Natural killer cell treated with Interleukin-12 subunit alpha and Interleukin-12 subunit beta and Interleukin-15 and Interleukin-18, amount 100 ng/mL, for 72 hours (primary cell): Measurements from ENCODE around the gene FNIP1. TPM values are rescaled to one million over a fixed set of nuclear protein-coding genes. Genes with fewer than 3 reads are reported as not detected.
"Not testable (repeated sequence)": the region's sequence is repeated elsewhere in the genome, so short reads cannot be mapped to it uniquely, and the experiment has no call there.

Source experiments
- ATAC-seq, 2 donors: fragments of 150-1000 bp; cut with Tn5 transposase in 1 of 2; sonication (Bioruptor Pico), chemical (Tn5 transposase) in 1 of 2; 2 replicates each; pipeline ENCODE4 v1.10.0; 2021
- DNase-seq: peaks from one replicate; pipeline ENCODE4 v3.0.0; 2022; ENCODE audit warnings: low spot score
- H3K27ac Mint-ChIP-seq, 2 donors: 1 replicate in 1 of 2; 2 replicates in 1 of 2; pipeline ENCODE4 v1.8.0; 2022; ENCODE audit warnings: mixed read lengths in 2 of 2, mild to moderate bottlenecking in 1 of 2, moderate library complexity in 1 of 2
- H3K27me3 Mint-ChIP-seq, 2 donors: 1 replicate in 1 of 2; 2 replicates in 1 of 2; pipeline ENCODE4 v1.8.0; 2022; ENCODE audit warnings: mixed read lengths in 2 of 2
- H3K36me3 Mint-ChIP-seq: one replicate; pipeline ENCODE4 v1.8.0; 2022; ENCODE audit warnings: mixed read lengths
- H3K4me1 Mint-ChIP-seq, 2 donors: 1 replicate in 1 of 2; 2 replicates in 1 of 2; pipeline ENCODE4 v1.8.0; 2022; ENCODE audit warnings: low read depth in 2 of 2, mixed read lengths in 2 of 2, mild to moderate bottlenecking in 1 of 2
- H3K4me3 Mint-ChIP-seq: one replicate; pipeline ENCODE4 v1.8.0; 2022; ENCODE audit warnings: mixed read lengths
- H3K9me3 Mint-ChIP-seq: 2 replicates; pipeline ENCODE4 v1.8.0; 2022; ENCODE audit warnings: mixed read lengths
- total RNA-seq, 2 donors: library from RNA; stranded (reverse); gene quantifications; one replicate each; pipeline ENCODE4 v1.2.3, GENCODE V29; 2022

The FNIP1 gene
- total RNA-seq, 2 donors from 2014 or later, result 27.5 to 27.7 TPM

- H3K36me3 Mint-ChIP-seq, result no peaks in the 10 kb centered on the region
- ATAC-seq (peak; percentile 11 to 38), DNase-seq (peak; percentile 62)
- no peaks in the 10 kb centered on the region for H3K9me3 Mint-ChIP-seq
- H3K4me1 Mint-ChIP-seq, result peaks cover 21 to 25% of the 10 kb centered on the region in 2 donors
- peak overlapping the region; percentile 97 for H3K4me3 Mint-ChIP-seq
- H3K27ac Mint-ChIP-seq, result peak overlapping the region; percentile 86 to 94
- H3K27me3 Mint-ChIP-seq, result no peaks in the 10 kb centered on the region
These were observed 681 bp downstream of the FNIP1 start for GRCh38 chr5:131795879-131796792.

GRCh38 chr5:131795228-131795627, 1.6 kb downstream of the FNIP1 start:
- Mint-ChIP-seq H3K4me1 (peaks cover 29 to 32% of the 10 kb centered on the region in 2 donors), H3K27ac (peak overlapping the region; percentile 86 to 94), H3K36me3 (no peaks in the 10 kb centered on the region), H3K9me3 (no peaks in the 10 kb centered on the region), H3K4me3 (peak overlapping the region; percentile 97), H3K27me3 (no peaks in the 10 kb centered on the region)
- ATAC-seq (no peak), DNase-seq (no peak)

- no peak for ATAC-seq
- Mint-ChIP-seq H3K4me1 (peaks cover 33 to 35% of the 10 kb centered on the region in 2 donors), H3K9me3 (no peaks in the 10 kb centered on the region), H3K36me3 (no peaks in the 10 kb centered on the region), H3K27ac (peak overlapping the region in 1 of 2 donors; percentile 4), H3K4me3 (peak overlapping the region; percentile 97), H3K27me3 (no peaks in the 10 kb centered on the region)
- DNase-seq, result no peak
These were observed 2.2 kb downstream of the FNIP1 start for GRCh38 chr5:131794586-131794985.

- Mint-ChIP-seq H3K9me3 (no peaks in the 10 kb centered on the region), H3K27ac (no peak overlapping the region), H3K27me3 (no peaks in the 10 kb centered on the region), H3K4me3 (no peak overlapping the region), H3K4me1 (peaks cover 39% of the 10 kb centered on the region in 2 donors), H3K36me3 (no peaks in the 10 kb centered on the region)
- ATAC-seq (no peak), DNase-seq (no peak)
These were observed 3.9 kb downstream of the FNIP1 start for GRCh38 chr5:131792896-131793295.

GRCh38 chr5:131791866-131792265, 5.0 kb downstream of the FNIP1 start:
- Mint-ChIP-seq H3K27ac (no peak overlapping the region), H3K27me3 (no peaks in the 10 kb centered on the region), H3K9me3 (no peaks in the 10 kb centered on the region), H3K36me3 (no peaks in the 10 kb centered on the region), H3K4me1 (peaks cover 45 to 47% of the 10 kb centered on the region in 2 donors), H3K4me3 (no peak overlapping the region)
- DNase-seq (no peak), ATAC-seq (no peak)

GRCh38 chr5:131790550-131790949, 6.3 kb downstream of the FNIP1 start:
- no peaks in the 10 kb centered on the region for H3K36me3 Mint-ChIP-seq
- no peak overlapping the region for H3K4me3 Mint-ChIP-seq
- ATAC-seq (no peak), DNase-seq (no peak)
- H3K4me1 Mint-ChIP-seq, result peaks cover 45 to 48% of the 10 kb centered on the region in 2 donors
- peak overlapping the region in 1 of 2 donors; percentile 18 for H3K27ac Mint-ChIP-seq
- no peaks in the 10 kb centered on the region for H3K9me3 Mint-ChIP-seq
- H3K27me3 Mint-ChIP-seq, result no peaks in the 10 kb centered on the region

GRCh38 chr5:131789765-131790164, 7.1 kb downstream of the FNIP1 start:
- no peaks in the 10 kb centered on the region for H3K9me3 Mint-ChIP-seq
- H3K36me3 Mint-ChIP-seq, result no peaks in the 10 kb centered on the region
- H3K4me1 Mint-ChIP-seq, result peaks cover 39 to 40% of the 10 kb centered on the region in 2 donors
- H3K4me3 Mint-ChIP-seq, result no peak overlapping the region
- DNase-seq (no peak), ATAC-seq (no peak)
- H3K27ac Mint-ChIP-seq, result no peak overlapping the region
- no peaks in the 10 kb centered on the region for H3K27me3 Mint-ChIP-seq

- H3K4me1 Mint-ChIP-seq, result peaks cover 39 to 40% of the 10 kb centered on the region in 2 donors
These were observed 9.1 kb downstream of the FNIP1 start for GRCh38 chr5:131787736-131788135.

GRCh38 chr5:131786900-131787692, 9.7 kb downstream of the FNIP1 start:
- no peaks in the 10 kb centered on the region for H3K36me3 Mint-ChIP-seq
- ATAC-seq (no peak), DNase-seq (no peak)
- H3K4me3 Mint-ChIP-seq, result no peak overlapping the region
- H3K4me1 Mint-ChIP-seq, result peaks cover 40 to 42% of the 10 kb centered on the region in 2 donors
- H3K27me3 Mint-ChIP-seq, result no peaks in the 10 kb centered on the region
- H3K9me3 Mint-ChIP-seq, result no peaks in the 10 kb centered on the region
- no peak overlapping the region for H3K27ac Mint-ChIP-seq

More at GRCh38 chr5:131787736-131788135, 9.1 kb downstream of the FNIP1 start:
- Mint-ChIP-seq H3K36me3 (no peaks in the 10 kb centered on the region), H3K27ac (no peak overlapping the region), H3K9me3 (no peaks in the 10 kb centered on the region), H3K27me3 (no peaks in the 10 kb centered on the region), H3K4me3 (no peak overlapping the region)
- no peak for DNase-seq
- ATAC-seq, result no peak

GRCh38 chr5:131786036-131786435, 10.8 kb downstream of the FNIP1 start:
- no peaks in the 10 kb centered on the region for H3K36me3 Mint-ChIP-seq
- H3K4me3 Mint-ChIP-seq, result no peak overlapping the region
- DNase-seq, result no peak
- H3K27ac Mint-ChIP-seq, result no peak overlapping the region
- ATAC-seq, result no peak
- H3K27me3 Mint-ChIP-seq, result no peaks in the 10 kb centered on the region
- no peaks in the 10 kb centered on the region for H3K9me3 Mint-ChIP-seq
- peaks cover 36 to 47% of the 10 kb centered on the region in 2 donors for H3K4me1 Mint-ChIP-seq

GRCh38 chr5:131783874-131784273, 12.9 kb downstream of the FNIP1 start:
- H3K4me1 Mint-ChIP-seq, result peaks cover 30 to 39% of the 10 kb centered on the region in 2 donors
- ATAC-seq (no peak), DNase-seq (no peak)
- H3K27me3 Mint-ChIP-seq, result no peaks in the 10 kb centered on the region
- no peak overlapping the region for H3K27ac Mint-ChIP-seq
- no peaks in the 10 kb centered on the region for H3K36me3 Mint-ChIP-seq
- H3K9me3 Mint-ChIP-seq, result no peaks in the 10 kb centered on the region
- no peak overlapping the region for H3K4me3 Mint-ChIP-seq

- H3K9me3 Mint-ChIP-seq, result no peaks in the 10 kb centered on the region
- no peaks in the 10 kb centered on the region for H3K36me3 Mint-ChIP-seq
- peaks cover 30 to 39% of the 10 kb centered on the region in 2 donors for H3K4me1 Mint-ChIP-seq
- no peak for ATAC-seq
- H3K27ac Mint-ChIP-seq, result no peak overlapping the region
- no peak for DNase-seq
- no peaks in the 10 kb centered on the region for H3K27me3 Mint-ChIP-seq
- H3K4me3 Mint-ChIP-seq, result no peak overlapping the region
These were observed 13.5 kb downstream of the FNIP1 start for GRCh38 chr5:131783357-131783756.

GRCh38 chr5:131782717-131783116, 14.1 kb downstream of the FNIP1 start:
- no peak for DNase-seq
- peaks cover 31 to 40% of the 10 kb centered on the region in 2 donors for H3K4me1 Mint-ChIP-seq
- H3K27ac Mint-ChIP-seq, result no peak overlapping the region
- no peaks in the 10 kb centered on the region for H3K36me3 Mint-ChIP-seq
- no peaks in the 10 kb centered on the region for H3K9me3 Mint-ChIP-seq
- no peak overlapping the region for H3K4me3 Mint-ChIP-seq
- H3K27me3 Mint-ChIP-seq, result no peaks in the 10 kb centered on the region
- no peak for ATAC-seq

GRCh38 chr5:131778141-131778540, 18.7 kb downstream of the FNIP1 start:
- not testable (repeated sequence) for DNase-seq, H3K4me3 Mint-ChIP-seq, H3K9me3 Mint-ChIP-seq, H3K36me3 Mint-ChIP-seq, ATAC-seq, H3K27ac Mint-ChIP-seq, H3K27me3 Mint-ChIP-seq
- H3K4me1 Mint-ChIP-seq, result peaks cover 18 to 29% of the 10 kb centered on the region in 2 donors
